Measurements from ENCODE around the gene ZNF496. TPM values are rescaled to one million over a fixed set of nuclear protein-coding genes. Genes with fewer than 3 reads are reported as not detected.
"Not testable (repeated sequence)": the region's sequence is repeated elsewhere in the genome, so short reads cannot be mapped to it uniquely, and the experiment has no call there.

ZNF496 gene
- total and polyA plus RNA-seq, 5 donors, result 7.9 to 19.5 (median 17.2) TPM

GRCh38 chr1:247368490-247369145 lies 37.0 kb upstream of the ZNF496 start:
- H3K4me1 ChIP-seq (ENCODE audit: control insufficient read depth, insufficient read depth, low read length), result no peaks in the 10 kb centered on the region
- intact Hi-C loops (cut with DNase I), result no loop called here
- no peak for DNase-seq
- no peak overlapping the region for H3K4me3 ChIP-seq (ENCODE audit: low read length)
- no peak for ATAC-seq
- H3K27ac ChIP-seq (ENCODE audit: low read length), result no peak overlapping the region
- WGBS, result 69% methylated on average over 7 of the region's 7 CpGs
- no peaks in the 10 kb centered on the region for H3K27me3 ChIP-seq (ENCODE audit: control insufficient read depth, insufficient read depth)
- H3K9me3 ChIP-seq (ENCODE audit: control insufficient read depth, low read length), result no peaks in the 10 kb centered on the region

- Histone ChIP-seq H3K4me3 (ENCODE audit: low read length) (no peak overlapping the region), H3K9me3 (ENCODE audit: control insufficient read depth, low read length) (no peaks in the 10 kb centered on the region), H3K27ac (ENCODE audit: low read length) (no peak overlapping the region), H3K4me1 (ENCODE audit: control insufficient read depth, insufficient read depth, low read length) (no peaks in the 10 kb centered on the region), H3K27me3 (ENCODE audit: control insufficient read depth, insufficient read depth) (no peaks in the 10 kb centered on the region)
- intact Hi-C loops (cut with DNase I), result no loop called here
- no peak for DNase-seq
- no peak for ATAC-seq
- WGBS, result 48% methylated on average over 6 of the region's 6 CpGs
Observed at GRCh38 chr1:247367786-247368422, 36.2 kb upstream of the ZNF496 start.

GRCh38 chr1:247366926-247367645 lies 35.4 kb upstream of the ZNF496 start:
- WGBS, result 75% methylated on average over 4 of the region's 4 CpGs
- no peaks in the 10 kb centered on the region for H3K9me3 ChIP-seq (ENCODE audit: control insufficient read depth, low read length)
- no peak for DNase-seq
- no peak overlapping the region for H3K27ac ChIP-seq (ENCODE audit: low read length)
- ATAC-seq, result no peak
- no peaks in the 10 kb centered on the region for H3K27me3 ChIP-seq (ENCODE audit: control insufficient read depth, insufficient read depth)
- peaks cover under 1% of the 10 kb centered on the region for H3K4me1 ChIP-seq (ENCODE audit: control insufficient read depth, insufficient read depth, low read length)
- intact Hi-C loops (cut with DNase I), result no loop called here
- H3K4me3 ChIP-seq (ENCODE audit: low read length), result no peak overlapping the region

- DNase-seq; H3K4me3 ChIP-seq (ENCODE audit: low read length); H3K4me1 ChIP-seq (ENCODE audit: control insufficient read depth, insufficient read depth, low read length); H3K27ac ChIP-seq (ENCODE audit: low read length); ATAC-seq; intact Hi-C loops (cut with DNase I); H3K9me3 ChIP-seq (ENCODE audit: control insufficient read depth, low read length); H3K27me3 ChIP-seq (ENCODE audit: control insufficient read depth, insufficient read depth): not testable (repeated sequence)
- 94% methylated on average over 1 of the region's 1 CpG for WGBS
Observed at GRCh38 chr1:247366345-247366744, 34.7 kb upstream of the ZNF496 start.

GRCh38 chr1:247365023-247365422 lies 33.4 kb upstream of the ZNF496 start:
- H3K9me3 ChIP-seq (ENCODE audit: control insufficient read depth, low read length), result no peaks in the 10 kb centered on the region
- H3K4me1 ChIP-seq (ENCODE audit: control insufficient read depth, insufficient read depth, low read length), result peaks cover 3% of the 10 kb centered on the region
- H3K27ac ChIP-seq (ENCODE audit: low read length), result no peak overlapping the region
- ATAC-seq (no peak), DNase-seq (no peak)
- H3K4me3 ChIP-seq (ENCODE audit: low read length), result no peak overlapping the region
- WGBS, result 92% methylated on average over 7 of the region's 7 CpGs
- no peaks in the 10 kb centered on the region for H3K27me3 ChIP-seq (ENCODE audit: control insufficient read depth, insufficient read depth)
- intact Hi-C loops (cut with DNase I), result no loop called here

- H3K4me1 ChIP-seq (ENCODE audit: control insufficient read depth, insufficient read depth, low read length); H3K27me3 ChIP-seq (ENCODE audit: control insufficient read depth, insufficient read depth); H3K27ac ChIP-seq (ENCODE audit: low read length); ATAC-seq; DNase-seq; H3K4me3 ChIP-seq (ENCODE audit: low read length); H3K9me3 ChIP-seq (ENCODE audit: control insufficient read depth, low read length); intact Hi-C loops (cut with DNase I): not testable (repeated sequence)
- 95% methylated on average over 1 of the region's 1 CpG for WGBS
Observed at GRCh38 chr1:247363000-247363399, 31.3 kb upstream of the ZNF496 start.

GRCh38 chr1:247362153-247362552 lies 30.5 kb upstream of the ZNF496 start:
- WGBS, result 84% methylated on average over 5 of the region's 5 CpGs
- ATAC-seq (no peak), DNase-seq (no peak)
- H3K27ac ChIP-seq (ENCODE audit: low read length), result no peak overlapping the region
- H3K9me3 ChIP-seq (ENCODE audit: control insufficient read depth, low read length), result no peaks in the 10 kb centered on the region
- no peaks in the 10 kb centered on the region for H3K27me3 ChIP-seq (ENCODE audit: control insufficient read depth, insufficient read depth)
- H3K4me1 ChIP-seq (ENCODE audit: control insufficient read depth, insufficient read depth, low read length), result peaks cover 5% of the 10 kb centered on the region
- no peak overlapping the region for H3K4me3 ChIP-seq (ENCODE audit: low read length)
- intact Hi-C loops (cut with DNase I), result no loop called here

- 30% methylated on average over 11 of the region's 11 CpGs for WGBS
- peak overlapping the region; percentile 83 for H3K27ac ChIP-seq (ENCODE audit: low read length)
Observed at GRCh38 chr1:247360991-247361731, 29.5 kb upstream of the ZNF496 start.

GRCh38 chr1:247360116-247360898 lies 28.6 kb upstream of the ZNF496 start:
- ATAC-seq, result peak; percentile 10 to 25
- H3K4me1 ChIP-seq (ENCODE audit: control insufficient read depth, insufficient read depth, low read length), result peaks cover 5% of the 10 kb centered on the region
- peak overlapping the region; percentile 91 for H3K27ac ChIP-seq (ENCODE audit: low read length)
- peak; percentile 41 to 78 (median 41) for DNase-seq
- WGBS, result 70% methylated on average over 13 of the region's 13 CpGs
- no peaks in the 10 kb centered on the region for H3K27me3 ChIP-seq (ENCODE audit: control insufficient read depth, insufficient read depth)
- no peaks in the 10 kb centered on the region for H3K9me3 ChIP-seq (ENCODE audit: control insufficient read depth, low read length)
- intact Hi-C loops (cut with DNase I), result no loop called here
- no peak overlapping the region for H3K4me3 ChIP-seq (ENCODE audit: low read length)

More at GRCh38 chr1:247360991-247361731, 29.5 kb upstream of the ZNF496 start:
- Histone ChIP-seq H3K4me1 (ENCODE audit: control insufficient read depth, insufficient read depth, low read length) (peaks cover 5% of the 10 kb centered on the region), H3K9me3 (ENCODE audit: control insufficient read depth, low read length) (no peaks in the 10 kb centered on the region), H3K27me3 (ENCODE audit: control insufficient read depth, insufficient read depth) (no peaks in the 10 kb centered on the region), H3K4me3 (ENCODE audit: low read length) (no peak overlapping the region)
- peak; percentile 88 for ATAC-seq
- intact Hi-C loops (cut with DNase I), result no loop called here
- peak; percentile 65 to 86 (median 83) for DNase-seq

GRCh38 chr1:247359559-247359958 lies 27.9 kb upstream of the ZNF496 start:
- peaks cover 5% of the 10 kb centered on the region for H3K4me1 ChIP-seq (ENCODE audit: control insufficient read depth, insufficient read depth, low read length)
- H3K4me3 ChIP-seq (ENCODE audit: low read length), result no peak overlapping the region
- no peaks in the 10 kb centered on the region for H3K27me3 ChIP-seq (ENCODE audit: control insufficient read depth, insufficient read depth)
- no peaks in the 10 kb centered on the region for H3K9me3 ChIP-seq (ENCODE audit: control insufficient read depth, low read length)
- no peak for ATAC-seq
- intact Hi-C loops (cut with DNase I), result no loop called here
- no peak for DNase-seq
- 93% methylated on average over 6 of the region's 6 CpGs for WGBS
- H3K27ac ChIP-seq (ENCODE audit: low read length), result no peak overlapping the region

All from right cardiac atrium (tissue), 5 donors.